ENCODE measurements around the gene TRIM26.
A peak's percentile ranks its signal among the peaks of the same experiment; 100 is the strongest.
"Not testable (repeated sequence)": the region's sequence is repeated elsewhere in the genome, so short reads cannot be mapped to it uniquely, and the experiment has no call there.

Gene TRIM26

DNA sequence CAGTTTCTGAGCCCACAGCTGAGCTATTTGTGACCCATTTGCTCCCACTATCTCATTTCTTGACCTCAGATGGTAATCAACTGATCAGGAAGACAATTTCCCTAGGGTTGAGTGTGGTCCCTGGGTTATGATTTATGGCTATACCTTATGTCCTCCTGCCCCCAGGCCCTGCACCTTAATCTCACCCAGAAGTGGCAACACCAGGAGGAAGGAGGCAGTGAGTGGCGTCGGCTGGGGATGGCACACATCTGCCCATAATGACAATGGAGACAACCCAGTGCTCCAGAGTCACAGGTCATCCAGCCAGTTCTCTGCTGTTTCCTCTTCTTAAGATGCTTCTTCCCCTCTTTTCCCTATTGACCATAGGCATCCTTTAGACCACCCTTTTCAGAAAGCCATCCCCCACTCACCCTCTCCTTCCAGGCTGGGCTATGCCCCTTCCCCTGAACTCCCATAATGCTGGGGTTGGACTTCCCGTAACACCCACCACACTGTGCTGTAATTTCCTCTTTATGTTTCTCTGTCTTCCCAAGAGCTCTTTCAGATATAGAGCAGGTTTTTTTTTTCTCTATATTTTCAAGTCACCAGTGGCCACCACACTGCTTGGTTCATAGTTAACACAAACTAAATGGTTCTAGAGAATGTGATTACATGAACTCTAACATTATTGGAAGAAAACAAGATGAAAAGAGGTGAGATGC lies 60.1 kb downstream of the TRIM26 start:
- DNase-seq: peak; percentile 28

DNA sequence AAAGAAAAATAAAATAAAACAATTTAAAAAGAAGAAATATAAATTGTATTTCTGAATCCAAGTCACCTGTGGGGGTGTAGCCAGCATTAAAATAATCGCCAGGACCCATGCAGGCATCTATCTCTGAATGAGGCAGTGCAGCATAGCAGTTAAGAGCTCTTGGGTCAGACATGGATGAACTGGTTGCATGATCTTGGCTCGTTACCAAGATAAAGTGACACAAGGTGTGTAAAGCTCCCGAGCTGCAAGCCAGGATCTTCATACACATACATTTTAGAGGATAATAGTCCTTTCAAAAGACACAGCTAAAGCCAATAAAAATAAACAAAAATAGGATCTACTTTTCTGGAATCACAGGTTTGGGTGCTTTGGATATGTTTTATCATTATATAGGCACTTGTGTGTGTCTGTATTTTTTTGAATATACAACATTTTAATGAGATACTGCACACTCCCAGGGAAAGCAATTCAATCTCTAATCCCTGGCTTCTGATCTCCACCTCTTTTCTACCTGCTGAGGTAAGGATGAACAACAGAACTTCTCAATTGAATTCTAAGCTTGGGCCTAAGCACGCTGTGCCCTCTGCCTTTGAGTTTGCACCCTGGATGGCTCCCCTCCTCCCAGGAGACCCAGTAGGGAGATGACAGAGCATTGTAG lies 61.1 kb downstream of the TRIM26 start:
- DNase-seq: no peak

DNA sequence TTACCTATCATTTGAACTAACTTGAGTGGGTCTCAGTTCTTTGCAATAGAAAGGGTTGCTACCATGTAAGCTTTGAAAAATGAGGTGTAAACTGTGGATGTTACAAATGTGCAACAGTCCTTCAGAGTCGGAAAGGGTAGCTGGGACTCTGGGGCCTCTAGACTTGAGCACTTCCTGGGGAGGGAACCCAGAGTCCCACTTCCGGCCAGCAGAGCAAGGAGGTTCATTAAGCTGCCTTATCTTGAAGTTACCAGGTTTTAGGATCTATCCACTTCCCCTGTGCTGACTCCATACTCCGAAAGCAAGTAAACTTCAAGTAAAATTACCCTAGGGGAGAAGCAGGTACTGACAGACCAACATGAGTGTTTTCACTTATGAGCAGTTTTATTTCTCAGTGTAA lies 61.6 kb downstream of the TRIM26 start:
- DNase-seq: no peak

DNA sequence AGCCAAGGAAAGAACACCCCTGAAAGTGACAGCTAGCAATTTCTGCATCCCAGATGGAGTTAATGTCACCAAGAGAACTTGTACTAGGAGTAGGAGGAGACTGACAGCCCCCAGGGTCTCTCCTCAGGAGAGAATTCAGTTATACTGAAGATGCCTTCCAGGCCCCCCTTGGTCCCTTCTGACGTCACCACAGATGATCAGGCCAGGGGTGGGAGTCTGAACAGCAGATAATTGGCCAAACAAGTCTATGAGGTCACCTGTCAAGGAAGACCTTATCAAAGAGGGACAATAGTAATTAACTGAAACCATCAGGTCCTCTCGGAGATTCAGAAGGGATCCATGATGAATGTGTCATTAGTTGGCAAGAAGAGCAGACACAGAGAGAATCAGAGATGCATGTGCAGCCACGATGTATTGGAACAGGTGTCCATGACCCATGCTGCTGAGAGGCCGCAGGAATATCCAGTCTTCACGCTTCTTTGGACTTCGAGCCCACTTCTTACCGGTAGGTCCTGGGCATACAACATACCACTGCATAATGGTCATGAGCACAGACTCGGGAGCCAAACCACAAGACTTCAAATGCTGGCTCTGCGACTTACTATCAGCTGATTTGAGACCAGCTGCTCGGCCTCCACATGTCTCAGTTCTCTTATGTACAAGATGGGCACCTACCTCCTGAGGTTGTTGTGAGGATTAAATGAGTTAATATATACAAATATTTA lies 62.4 kb downstream of the TRIM26 start:
- no peak for DNase-seq

DNA sequence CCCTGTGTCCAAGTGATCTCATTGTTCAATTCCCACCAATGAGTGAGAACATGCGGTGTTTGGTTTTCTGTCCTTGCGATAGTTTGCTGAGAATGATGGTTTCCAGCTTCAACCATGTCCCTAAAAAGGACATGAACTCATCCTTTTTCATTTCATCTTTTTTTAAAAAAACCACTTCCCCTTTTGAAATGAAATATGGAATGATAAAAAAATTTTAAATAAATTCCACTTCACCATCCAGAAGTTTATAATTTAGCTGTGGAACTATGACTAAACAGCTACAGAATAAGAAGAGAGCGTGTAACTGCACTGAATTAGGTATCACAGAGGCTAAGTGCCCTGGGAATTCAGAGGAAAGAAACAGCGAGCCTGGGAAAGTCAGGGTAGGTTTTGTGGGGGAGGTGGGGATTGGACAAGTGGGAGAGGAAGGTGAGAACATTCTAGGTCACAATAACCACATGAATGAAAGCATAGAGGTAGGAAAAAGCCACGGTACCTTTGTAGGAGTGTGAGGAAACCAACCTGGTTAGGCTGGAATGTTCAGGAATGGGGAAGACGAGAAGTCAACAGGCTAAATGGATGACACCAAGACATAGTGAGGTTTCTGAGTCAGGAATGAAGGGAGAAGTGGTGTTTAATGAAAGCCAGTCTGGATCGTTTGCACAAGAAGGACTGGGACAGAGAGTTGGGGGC lies 63.2 kb downstream of the TRIM26 start:
- DNase-seq: peak; percentile 38

DNA sequence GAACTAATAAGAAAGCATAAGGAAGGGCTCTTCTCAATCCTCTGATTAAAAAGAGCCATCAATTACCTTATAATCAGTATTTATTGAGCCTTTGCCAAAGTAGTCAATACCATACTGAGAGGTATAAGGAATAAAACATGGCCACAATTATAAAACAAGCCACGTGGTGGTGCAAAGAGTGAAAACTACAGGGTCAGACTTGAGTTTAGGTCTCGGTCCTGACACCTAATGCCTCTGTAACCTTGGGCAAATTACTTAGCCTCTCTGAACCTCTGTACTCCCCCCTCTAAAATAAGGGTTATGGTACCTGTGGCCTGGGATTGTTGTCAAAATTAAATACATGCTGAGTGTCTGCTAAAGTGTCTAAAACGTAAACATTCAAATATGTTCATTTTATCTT lies 64.0 kb downstream of the TRIM26 start:
- DNase-seq: no peak

DNA sequence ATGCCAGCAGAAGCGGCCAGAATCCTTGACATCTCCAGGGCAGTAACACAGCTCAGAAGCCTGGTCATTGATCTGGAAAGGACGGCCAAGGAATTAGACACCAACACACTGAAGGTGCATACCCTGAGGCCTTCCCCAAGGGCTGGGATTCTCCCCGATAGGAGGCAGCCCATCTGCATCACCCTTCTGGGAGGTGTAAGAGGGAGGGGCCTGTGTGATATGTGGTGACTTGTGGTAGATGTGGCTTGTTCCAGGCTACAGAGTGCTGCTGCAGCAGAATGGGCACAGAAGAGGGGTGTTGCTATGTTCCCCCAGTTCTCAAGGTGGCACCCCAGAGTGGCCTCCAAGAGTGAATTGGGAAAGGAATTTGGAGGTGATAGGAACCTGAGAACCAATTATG lies 66.1 kb downstream of the TRIM26 start:
- no peak for DNase-seq

DNA sequence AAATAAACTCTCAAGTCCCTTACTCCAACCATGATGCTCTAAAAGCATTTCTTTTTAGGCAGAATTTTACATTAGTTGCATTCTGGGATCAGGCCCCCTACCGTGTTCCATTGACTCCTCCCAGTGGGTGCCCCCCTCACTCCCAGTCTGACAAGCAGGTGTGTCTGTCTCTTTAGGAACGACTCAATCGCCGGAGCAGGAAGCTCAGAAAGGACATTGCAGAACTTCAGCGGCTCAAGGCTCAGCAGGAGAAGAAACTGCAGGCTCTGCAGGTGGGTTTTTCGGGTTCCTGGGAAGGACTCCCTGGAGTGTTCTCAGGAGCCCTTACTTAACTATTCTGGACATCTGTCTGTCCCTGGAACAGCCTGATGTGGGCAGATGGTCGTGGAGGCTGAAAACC lies 67.4 kb downstream of the TRIM26 start:
- no peak for DNase-seq

DNA sequence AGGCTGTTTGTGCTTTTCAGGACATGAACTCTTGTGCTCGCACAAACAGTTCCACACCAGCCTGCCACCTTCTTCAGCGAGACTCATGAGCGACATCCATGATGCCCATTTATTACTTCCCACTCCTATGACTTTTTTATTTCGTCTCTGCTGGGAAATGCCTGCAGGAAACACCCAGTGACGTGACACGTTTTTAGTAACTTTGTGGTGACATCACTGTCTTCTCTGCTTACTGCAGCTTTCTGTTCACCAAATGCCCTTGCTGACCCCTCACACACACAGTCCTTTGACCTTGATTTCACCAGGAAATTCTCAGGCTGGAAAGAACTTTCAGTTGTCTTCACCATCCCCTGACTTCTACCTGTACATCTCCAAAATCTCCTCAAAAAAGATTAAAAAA lies 68.4 kb downstream of the TRIM26 start:
- peak; percentile 28 for DNase-seq

DNA sequence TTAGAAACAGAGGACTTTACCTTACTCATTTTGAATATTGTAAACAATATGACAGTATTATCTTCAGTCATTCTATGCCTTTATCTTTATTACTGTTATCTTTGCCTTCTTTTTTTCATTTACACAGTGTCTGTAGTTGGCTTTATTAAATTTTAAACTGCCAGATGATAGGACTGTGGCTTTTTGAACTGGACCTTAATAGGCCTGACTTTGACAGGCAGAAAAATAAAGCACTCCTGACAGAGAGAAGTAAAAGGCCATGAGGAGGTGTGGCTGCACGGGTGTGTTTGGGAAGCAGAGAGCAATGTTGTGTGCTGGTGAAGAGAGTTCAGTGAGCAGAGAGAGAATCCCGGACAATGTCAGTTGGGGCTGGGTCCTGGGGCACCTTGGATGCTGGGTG lies 69.4 kb downstream of the TRIM26 start:
- DNase-seq: no peak

DNA sequence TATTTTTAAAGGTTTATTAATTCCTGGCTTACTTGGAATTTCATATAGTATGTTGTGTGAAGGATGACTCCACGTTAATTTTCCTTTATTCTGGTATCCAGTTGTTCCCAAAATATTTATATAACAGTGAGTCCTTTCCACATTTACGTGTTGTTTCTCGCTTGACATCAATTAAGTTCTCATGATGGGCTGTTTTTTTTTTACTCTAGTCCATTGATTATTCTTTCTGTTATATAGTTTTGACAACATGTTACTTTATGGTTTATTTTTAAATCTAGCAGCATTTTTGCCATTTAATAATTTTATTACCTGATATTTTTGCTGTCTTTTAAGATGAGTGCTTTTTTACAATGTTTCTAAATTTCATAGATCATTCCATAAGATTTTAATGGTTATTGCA lies 70.5 kb downstream of the TRIM26 start:
- no peak for DNase-seq

DNA sequence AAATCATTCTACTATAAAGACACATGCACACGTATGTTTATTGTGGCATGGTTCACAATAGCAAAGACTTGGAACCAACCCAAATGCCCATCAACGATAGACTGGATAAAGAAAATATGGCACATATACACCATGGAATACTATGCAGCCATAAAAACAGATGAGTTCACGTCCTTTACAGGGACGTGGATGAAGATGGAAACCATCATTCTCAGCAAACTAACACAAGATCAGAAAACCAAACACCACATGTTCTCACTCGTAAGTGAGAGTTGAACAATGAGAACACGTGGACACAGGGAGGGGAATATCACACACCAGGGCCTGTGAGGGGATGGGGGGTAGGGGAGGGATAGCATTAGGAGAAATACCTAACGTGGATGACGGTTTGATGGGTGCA lies 73.0 kb downstream of the TRIM26 start:
- DNase-seq: not testable (repeated sequence)

DNA sequence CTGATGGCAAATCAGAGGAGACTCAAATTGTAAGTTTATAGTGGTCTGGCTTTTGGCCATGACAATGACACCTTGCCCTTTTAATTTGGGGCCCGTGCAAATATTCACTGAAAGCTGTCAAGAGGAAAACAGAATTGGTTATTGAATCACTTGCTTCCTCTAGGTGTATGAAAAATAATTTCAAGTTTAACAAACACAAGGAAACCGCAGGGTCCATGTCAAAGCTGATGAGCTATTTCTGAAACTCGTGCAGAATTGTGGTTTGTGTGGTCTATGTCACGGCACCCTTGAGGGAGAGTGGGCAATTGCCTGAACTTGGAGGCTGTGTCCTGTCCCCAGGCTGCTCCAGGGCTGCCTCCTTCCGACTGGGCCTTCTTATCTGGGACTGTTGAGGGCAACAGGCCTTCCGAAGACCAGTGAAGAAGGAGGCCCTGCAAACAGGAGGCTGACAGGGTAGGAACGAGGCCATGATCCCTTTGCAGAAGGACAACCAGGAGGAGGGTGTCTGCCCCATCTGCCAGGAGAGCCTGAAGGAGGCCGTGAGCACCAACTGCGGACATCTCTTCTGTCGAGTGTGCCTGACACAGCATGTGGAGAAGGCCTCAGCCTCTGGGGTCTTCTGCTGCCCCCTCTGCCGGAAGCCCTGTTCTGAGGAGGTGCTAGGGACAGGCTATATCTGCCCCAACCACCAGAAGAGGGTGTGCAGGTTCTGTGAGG lies 76.5 kb downstream of the TRIM26 start:
- no peak for DNase-seq

DNA sequence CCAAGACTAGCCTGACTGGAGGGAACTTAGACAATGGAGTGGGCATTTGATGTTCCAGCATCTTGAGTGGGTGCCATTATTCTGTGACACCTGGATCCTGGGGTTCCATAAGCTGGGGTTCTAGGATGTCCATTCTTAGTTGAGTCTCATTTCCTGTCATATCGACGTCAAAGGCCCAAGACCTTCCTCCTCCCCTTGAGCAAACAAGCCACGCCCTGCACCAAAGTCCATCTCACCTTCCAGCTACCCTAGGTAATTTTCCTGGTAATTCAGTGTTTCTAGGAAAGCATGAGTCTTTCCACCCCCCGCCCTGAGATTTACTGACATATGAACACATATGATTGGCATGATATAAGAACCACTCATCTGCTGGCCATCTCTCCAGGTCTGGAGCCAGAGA lies 77.4 kb downstream of the TRIM26 start, which contains the start of gene TRIM40:
TRIM40 (plus strand) TSS at position 384 of the 400 bp plus-strand sequence. CDS start 897 bp downstream, outside the sequence.
- no peak for DNase-seq

DNA sequence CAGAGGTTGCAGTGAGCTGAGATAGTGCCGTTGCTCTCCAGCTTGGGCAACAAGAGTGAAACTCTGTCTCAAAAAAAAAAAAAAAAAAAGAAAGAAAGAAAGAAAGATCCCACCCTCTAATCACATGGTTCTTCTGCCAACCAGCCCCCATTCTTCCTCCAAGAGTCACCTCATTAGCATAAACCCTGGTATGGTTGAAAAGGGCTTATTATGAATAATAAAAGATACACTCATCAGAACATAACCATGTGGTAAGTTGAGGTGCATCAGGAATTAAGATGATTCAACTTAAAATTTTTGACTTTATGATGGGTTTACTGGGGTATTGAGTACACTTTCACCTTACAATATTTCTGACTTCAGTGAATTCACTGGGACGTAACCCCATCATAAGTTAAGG lies 78.1 kb downstream of the TRIM26 start:
- no peak for DNase-seq
